ENCODE data around the gene EXOC3L1. TPM values are rescaled to one million over a fixed set of nuclear protein-coding genes. Genes with fewer than 3 reads are reported as not detected.

The EXOC3L1 gene
- total RNA-seq, 2 experiments from 2014 or later, result not detected

DNA sequence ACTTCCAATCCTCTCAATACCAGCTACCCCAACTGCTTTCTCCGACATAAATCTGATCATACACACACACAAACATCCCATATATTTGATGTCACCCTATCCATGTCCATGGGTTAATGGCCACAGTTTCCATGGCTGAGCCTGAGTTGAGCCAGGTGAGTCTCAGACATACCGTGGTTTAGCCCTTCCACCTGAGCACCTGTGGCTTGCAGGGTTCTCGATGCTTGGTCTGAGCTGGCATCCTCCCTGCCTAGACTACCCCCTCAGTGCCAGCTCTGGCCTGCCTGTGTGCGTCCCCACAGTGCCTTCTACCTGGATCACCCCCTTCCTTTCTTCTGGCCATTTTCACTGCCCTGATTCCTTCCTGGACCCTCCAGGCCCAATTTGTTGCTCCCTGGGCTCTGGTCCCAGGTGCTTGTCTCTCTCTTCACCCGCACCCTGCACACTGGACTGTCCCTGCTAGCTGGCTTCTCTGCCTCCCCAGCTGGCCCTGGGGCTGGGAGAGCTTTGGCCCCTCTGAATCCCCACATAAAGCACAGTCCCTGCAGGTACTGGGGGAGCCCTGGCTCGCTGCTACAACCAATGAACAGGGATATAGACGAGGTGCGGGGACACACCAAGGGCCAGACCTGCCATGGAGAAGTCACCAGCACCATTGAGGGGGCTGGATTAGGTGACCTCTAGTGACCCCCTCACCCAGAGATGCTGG, 16.3 kb upstream of the EXOC3L1 start:
- Mint-ChIP-seq H3K27ac (no peak overlapping the region), H3K9me3 (no peaks in the 10 kb centered on the region), H3K36me3 (ENCODE audit: low read depth) (peaks cover 20% of the 10 kb centered on the region), H3K27me3 (no peaks in the 10 kb centered on the region), H3K4me3 (no peak overlapping the region), H3K4me1 (ENCODE audit: low read depth) (no peaks in the 10 kb centered on the region)
- ChIA-PET POLR2A (no interaction called here), CTCF (interaction anchor here (1.3 kb wide), 1 partner anchor 252 kb away, joined by 3 read pairs; no protein-coding TSS in a partner anchor)
- Histone ChIP-seq H3K27me3 (ENCODE audit: control insufficient read depth in 1 of 2, insufficient read depth in 2 of 2, low read length in 2 of 2) (no peaks in the 10 kb centered on the region), H3K4me1 (ENCODE audit: insufficient read depth, low read length) (no peaks in the 10 kb centered on the region), H3K36me3 (ENCODE audit: insufficient read depth, low read length) (peaks cover 37% of the 10 kb centered on the region), H3K27ac (ENCODE audit: low read depth in 1 of 2, low read length in 2 of 2) (no peak overlapping the region), H3K4me3 (ENCODE audit: low read length) (no peak overlapping the region), H3K9me3 (ENCODE audit: control insufficient read depth in 1 of 2, insufficient read depth in 1 of 2, low read length in 2 of 2) (no peaks in the 10 kb centered on the region)
- intact Hi-C loops (cut with DNase I, micrococcal nuclease), result no loop called here
- TF ChIP-seq, protein P1, sequence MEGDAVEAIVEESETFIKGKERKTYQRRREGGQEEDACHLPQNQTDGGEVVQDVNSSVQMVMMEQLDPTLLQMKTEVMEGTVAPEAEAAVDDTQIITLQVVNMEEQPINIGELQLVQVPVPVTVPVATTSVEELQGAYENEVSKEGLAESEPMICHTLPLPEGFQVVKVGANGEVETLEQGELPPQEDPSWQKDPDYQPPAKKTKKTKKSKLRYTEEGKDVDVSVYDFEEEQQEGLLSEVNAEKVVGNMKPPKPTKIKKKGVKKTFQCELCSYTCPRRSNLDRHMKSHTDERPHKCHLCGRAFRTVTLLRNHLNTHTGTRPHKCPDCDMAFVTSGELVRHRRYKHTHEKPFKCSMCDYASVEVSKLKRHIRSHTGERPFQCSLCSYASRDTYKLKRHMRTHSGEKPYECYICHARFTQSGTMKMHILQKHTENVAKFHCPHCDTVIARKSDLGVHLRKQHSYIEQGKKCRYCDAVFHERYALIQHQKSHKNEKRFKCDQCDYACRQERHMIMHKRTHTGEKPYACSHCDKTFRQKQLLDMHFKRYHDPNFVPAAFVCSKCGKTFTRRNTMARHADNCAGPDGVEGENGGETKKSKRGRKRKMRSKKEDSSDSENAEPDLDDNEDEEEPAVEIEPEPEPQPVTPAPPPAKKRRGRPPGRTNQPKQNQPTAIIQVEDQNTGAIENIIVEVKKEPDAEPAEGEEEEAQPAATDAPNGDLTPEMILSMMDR (IDR thresholded peaks at IDR 0.05), result no peak
- no peak for ATAC-seq (ENCODE audit: poor library complexity)
- DNase-seq, result no peak

DNA sequence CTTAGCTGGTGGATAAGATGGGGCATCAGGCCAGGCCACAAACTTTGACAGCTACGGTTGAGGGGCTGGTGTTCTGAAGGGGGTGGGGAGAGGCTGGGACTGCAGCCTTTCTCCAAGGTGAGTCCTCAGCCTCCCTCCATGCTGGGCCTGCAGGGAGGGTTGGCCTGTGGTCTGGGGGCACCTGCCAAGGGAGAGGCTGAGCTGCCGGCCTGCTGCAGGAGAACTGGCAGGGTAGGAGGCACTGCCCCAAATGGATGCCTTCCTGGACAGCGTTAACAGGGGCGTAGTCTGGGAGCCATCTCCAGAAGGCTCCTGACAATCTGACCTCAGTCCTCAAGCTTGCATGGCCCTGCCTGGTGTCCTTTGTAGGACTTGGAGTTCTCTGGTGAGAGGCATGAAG, 14.1 kb upstream of the EXOC3L1 start:
- Histone ChIP-seq H3K27me3 (ENCODE audit: control insufficient read depth in 1 of 2, insufficient read depth in 2 of 2, low read length in 2 of 2) (no peaks in the 10 kb centered on the region), H3K4me3 (ENCODE audit: low read length) (no peak overlapping the region), H3K27ac (ENCODE audit: low read depth in 1 of 2, low read length in 2 of 2) (no peak overlapping the region), H3K36me3 (ENCODE audit: insufficient read depth, low read length) (peaks cover 43% of the 10 kb centered on the region), H3K9me3 (ENCODE audit: control insufficient read depth in 1 of 2, insufficient read depth in 1 of 2, low read length in 2 of 2) (no peaks in the 10 kb centered on the region), H3K4me1 (ENCODE audit: insufficient read depth, low read length) (no peaks in the 10 kb centered on the region)
- Mint-ChIP-seq H3K27me3 (no peaks in the 10 kb centered on the region), H3K27ac (no peak overlapping the region), H3K9me3 (no peaks in the 10 kb centered on the region), H3K4me1 (ENCODE audit: low read depth) (no peaks in the 10 kb centered on the region), H3K4me3 (no peak overlapping the region), H3K36me3 (ENCODE audit: low read depth) (peaks cover 36% of the 10 kb centered on the region)
- ATAC-seq (ENCODE audit: poor library complexity) (no peak), DNase-seq (no peak)
- TF ChIP-seq, protein P1 (IDR thresholded peaks at IDR 0.05), result no peak
- intact Hi-C loops (cut with DNase I, micrococcal nuclease), result no loop called here
- POLR2A ChIA-PET, result no interaction called here
- CTCF ChIA-PET, result no interaction called here

DNA sequence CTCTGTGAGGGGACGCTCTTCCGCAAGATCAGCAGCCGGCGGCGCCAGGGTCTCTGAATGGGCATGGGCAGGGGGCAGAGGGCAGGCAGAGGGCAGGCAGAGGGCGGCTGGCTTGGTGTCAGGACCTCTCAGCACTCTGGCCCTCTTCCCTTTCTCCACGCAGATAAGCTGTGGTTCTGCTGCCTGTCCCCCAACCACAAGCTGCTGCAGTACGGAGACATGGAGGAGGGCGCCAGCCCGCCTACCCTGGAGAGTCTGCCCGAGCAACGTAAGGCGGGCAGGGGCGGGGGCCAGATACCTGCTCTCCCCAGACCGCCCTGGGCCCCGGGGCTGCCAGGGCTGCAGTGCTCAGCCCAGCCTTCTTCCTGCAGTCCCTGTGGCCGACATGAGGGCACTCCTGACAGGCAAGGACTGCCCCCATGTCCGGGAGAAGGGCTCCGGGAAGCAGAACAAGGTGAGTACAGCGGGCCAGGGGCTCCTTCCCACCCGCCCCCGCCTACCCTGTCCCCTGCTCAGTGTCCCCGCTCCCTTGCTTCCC, 13.1 kb upstream of the EXOC3L1 start:
- Mint-ChIP-seq H3K27ac (no peak overlapping the region), H3K27me3 (no peaks in the 10 kb centered on the region), H3K4me3 (no peak overlapping the region), H3K4me1 (ENCODE audit: low read depth) (peaks cover 6% of the 10 kb centered on the region), H3K36me3 (ENCODE audit: low read depth) (peaks cover 42% of the 10 kb centered on the region), H3K9me3 (no peaks in the 10 kb centered on the region)
- H3K4me3 ChIP-seq (ENCODE audit: low read length), result no peak overlapping the region
- H3K36me3 ChIP-seq (ENCODE audit: insufficient read depth, low read length), result peaks cover 48% of the 10 kb centered on the region
- ATAC-seq (ENCODE audit: poor library complexity) (no peak), DNase-seq (no peak)
- H3K4me1 ChIP-seq (ENCODE audit: insufficient read depth, low read length), result no peaks in the 10 kb centered on the region
- no peak overlapping the region for H3K27ac ChIP-seq (ENCODE audit: low read depth in 1 of 2, low read length in 2 of 2)
- CTCF ChIA-PET, result no interaction called here
- intact Hi-C loops (cut with DNase I, micrococcal nuclease), result no loop called here
- POLR2A ChIA-PET, result interaction anchor here (1.4 kb wide), 1 partner anchor 44 kb away, joined by 3 read pairs; the partner anchor contains the start of gene FHOD1
- H3K9me3 ChIP-seq (ENCODE audit: control insufficient read depth in 1 of 2, insufficient read depth in 1 of 2, low read length in 2 of 2), result no peaks in the 10 kb centered on the region
- no peaks in the 10 kb centered on the region for H3K27me3 ChIP-seq (ENCODE audit: control insufficient read depth in 1 of 2, insufficient read depth in 2 of 2, low read length in 2 of 2)
- TF ChIP-seq, protein P1 (IDR thresholded peaks at IDR 0.05), result no peak
